Right lobe of liver (tissue), 6 donors: ENCODE data around the gene ACE. TPM values are rescaled to one million over a fixed set of nuclear protein-coding genes. Genes with fewer than 3 reads are reported as not detected.

Experiments
- ATAC-seq, 4 donors: fragments of 200-7000 bp; cut with Tn5 transposase; one replicate each; pipeline ENCODE4 v1.9.1; 2020; ENCODE audit warnings: mild to moderate bottlenecking in 4 of 4, moderate library complexity in 4 of 4
- DNase-seq, 3 donors: peaks; one replicate each; pipeline ENCODE4 v3.0.0-alpha.2; 2020
- H3K27ac ChIP-seq, 3 donors: fragments of 200-600 bp; one replicate each; pipeline ENCODE4 v1.8.0; 2022
- H3K27me3 ChIP-seq, 2 donors: fragments of 200-600 bp; one replicate each; pipeline ENCODE4 v1.8.0; 2022
- H3K36me3 ChIP-seq, 4 donors: fragments of 200-600 bp; sonication (generic) in 1 of 4; one replicate each; pipeline versions ENCODE4 v1.5.1 to v1.8.0; 2017 to 2022; ENCODE audit warnings: control low read depth in 1 of 4
- H3K4me1 ChIP-seq, 4 donors: fragments of 200-600 bp; sonication (generic) in 1 of 4; one replicate each; pipeline versions ENCODE4 v1.5.1 to v1.8.0; 2017 to 2022; ENCODE audit warnings: control low read depth in 1 of 4
- H3K4me3 ChIP-seq, 3 donors: fragments of 200-600 bp; one replicate each; pipeline ENCODE4 v1.8.0; 2022
- H3K9me3 ChIP-seq, 4 donors: fragments of 200-600 bp; sonication (generic) in 1 of 4; one replicate each; pipeline versions ENCODE4 v1.5.1 to v1.8.0; 2017 to 2022; ENCODE audit warnings: control low read depth in 1 of 4
- POLR2A ChIP-seq: fragments of 450-650 bp; IDR thresholded peaks from one replicate; pipeline ENCODE4 v1.6.1; 2017; ENCODE audit warnings: antibody characterized with exemption, mild to moderate bottlenecking
- WGBS: methylation state at CpG from one replicate; pipeline ENCODE4 v1.1.6; 2018; ENCODE audit warnings: low coverage, low lambda C conversion rate; ENCODE audit not compliant: insufficient coverage; ENCODE audit errors: missing lambda C conversion rate; 5-methylcytosine and 5-hydroxymethylcytosine counted together
- intact Hi-C, 2 donors: fragments of 100-400 bp; cut with DNase I; formaldehyde crosslinking; loops; one replicate each; pipeline versions ENCODE4 v1.11.2 to v1.14.1; 2022
- total RNA-seq, 6 experiments: library from RNA; depleted of rRNA in 2 of 6; stranded (reverse); fragments of >200 nt in 2 of 6; fragmentation: NEBNext Ultra II Directional in 3 of 6; extraction: Animal tissue kit (Norgen Biotek cat#: 25700) in 3 of 6; gene quantifications; one replicate each; pipeline versions ENCODE4 v1.1.0 to v1.2.4, GENCODE V29; 2016 to 2023
- TF ChIP-seq, protein P1 (sequence below), 4 donors: fragments of 200-600 bp in 3 of 4; fragments of 450-650 bp in 1 of 4; IDR thresholded peaks; one replicate each; pipeline versions ENCODE4 v1.5.1 to v1.8.0; 2016 to 2022; ENCODE audit warnings: antibody characterized with exemption in 4 of 4, mild to moderate bottlenecking in 2 of 4
- donor health status: DM: no; HTN: yes; CAD: no.
- donor health status: DM: no; HTN: no; CAD: no.
- donor health status: DM: no; HTN: no; CAD: no.
- donor health status: DM: no; HTN: yes; CAD: no.
- donor health status: DM: no; HTN: yes; CAD: no.

The ACE gene
- total RNA-seq, 6 experiments from 2014 or later, result 0.75 to 9.4 (median 5.1) TPM

DNA sequence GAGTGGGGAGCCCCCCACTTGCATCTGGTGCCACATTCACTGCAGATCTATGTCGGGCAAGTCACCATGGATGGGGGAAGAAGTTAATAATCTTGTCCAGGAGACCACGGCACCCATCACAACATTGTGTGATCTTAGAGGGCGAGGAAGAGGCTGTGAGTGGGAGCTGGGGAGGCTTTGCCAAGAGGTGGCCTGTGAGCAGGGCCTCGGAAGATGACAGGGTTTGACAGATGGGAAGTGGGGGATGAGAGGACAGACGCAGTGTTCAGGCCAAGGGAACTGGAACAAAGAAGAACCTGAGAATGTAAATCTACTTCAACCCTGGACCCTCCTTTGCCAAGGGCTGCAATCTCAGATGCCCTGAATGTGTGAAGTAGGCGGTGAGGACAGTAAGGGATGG lies 12.4 kb downstream of the ACE start:
- no peaks in the 10 kb centered on the region for H3K27me3 ChIP-seq
- WGBS, result 93% methylated on average over 2 of the region's 6 CpGs
- H3K9me3 ChIP-seq, result no peaks in the 10 kb centered on the region
- TF ChIP-seq, protein P1, sequence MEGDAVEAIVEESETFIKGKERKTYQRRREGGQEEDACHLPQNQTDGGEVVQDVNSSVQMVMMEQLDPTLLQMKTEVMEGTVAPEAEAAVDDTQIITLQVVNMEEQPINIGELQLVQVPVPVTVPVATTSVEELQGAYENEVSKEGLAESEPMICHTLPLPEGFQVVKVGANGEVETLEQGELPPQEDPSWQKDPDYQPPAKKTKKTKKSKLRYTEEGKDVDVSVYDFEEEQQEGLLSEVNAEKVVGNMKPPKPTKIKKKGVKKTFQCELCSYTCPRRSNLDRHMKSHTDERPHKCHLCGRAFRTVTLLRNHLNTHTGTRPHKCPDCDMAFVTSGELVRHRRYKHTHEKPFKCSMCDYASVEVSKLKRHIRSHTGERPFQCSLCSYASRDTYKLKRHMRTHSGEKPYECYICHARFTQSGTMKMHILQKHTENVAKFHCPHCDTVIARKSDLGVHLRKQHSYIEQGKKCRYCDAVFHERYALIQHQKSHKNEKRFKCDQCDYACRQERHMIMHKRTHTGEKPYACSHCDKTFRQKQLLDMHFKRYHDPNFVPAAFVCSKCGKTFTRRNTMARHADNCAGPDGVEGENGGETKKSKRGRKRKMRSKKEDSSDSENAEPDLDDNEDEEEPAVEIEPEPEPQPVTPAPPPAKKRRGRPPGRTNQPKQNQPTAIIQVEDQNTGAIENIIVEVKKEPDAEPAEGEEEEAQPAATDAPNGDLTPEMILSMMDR (IDR thresholded peaks at IDR 0.05), result no peak
- TF ChIP-seq POLR2A, result no peak
- no peaks in the 10 kb centered on the region for H3K4me1 ChIP-seq
- no peak overlapping the region for H3K4me3 ChIP-seq
- DNase-seq (no peak), ATAC-seq (no peak)
- no peaks in the 10 kb centered on the region for H3K36me3 ChIP-seq
- H3K27ac ChIP-seq, result no peak overlapping the region
- intact Hi-C loops, result no loop called here

DNA sequence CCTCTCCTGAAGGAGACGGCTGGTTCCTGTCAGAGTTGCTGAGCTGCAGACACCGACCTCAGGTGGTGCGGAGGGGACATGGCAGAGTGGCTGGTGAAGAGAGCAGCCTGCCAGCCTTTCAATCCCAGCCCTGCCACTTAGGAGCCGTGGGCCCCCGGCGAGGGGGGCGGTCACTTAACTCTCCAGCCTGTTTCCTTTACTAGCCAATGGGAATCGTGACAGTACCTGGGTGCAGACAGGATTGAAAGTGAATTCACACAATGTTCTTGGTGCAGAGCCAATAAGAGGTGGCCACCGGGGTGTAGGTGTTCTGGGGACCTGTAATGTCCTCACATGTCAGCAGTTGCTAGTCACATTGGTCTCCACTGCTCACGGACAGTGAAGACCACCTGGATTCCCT lies 13.5 kb downstream of the ACE start:
- H3K4me3 ChIP-seq, result no peak overlapping the region
- H3K27ac ChIP-seq, result no peak overlapping the region
- TF ChIP-seq, protein P1 (IDR thresholded peaks at IDR 0.05), result no peak
- no peak for TF ChIP-seq POLR2A
- no peaks in the 10 kb centered on the region for H3K4me1 ChIP-seq
- 69% methylated on average over 6 of the region's 10 CpGs for WGBS
- no peaks in the 10 kb centered on the region for H3K36me3 ChIP-seq
- no peaks in the 10 kb centered on the region for H3K27me3 ChIP-seq
- ATAC-seq (no peak), DNase-seq (no peak)
- no peaks in the 10 kb centered on the region for H3K9me3 ChIP-seq
- intact Hi-C loops, result no loop called here

DNA sequence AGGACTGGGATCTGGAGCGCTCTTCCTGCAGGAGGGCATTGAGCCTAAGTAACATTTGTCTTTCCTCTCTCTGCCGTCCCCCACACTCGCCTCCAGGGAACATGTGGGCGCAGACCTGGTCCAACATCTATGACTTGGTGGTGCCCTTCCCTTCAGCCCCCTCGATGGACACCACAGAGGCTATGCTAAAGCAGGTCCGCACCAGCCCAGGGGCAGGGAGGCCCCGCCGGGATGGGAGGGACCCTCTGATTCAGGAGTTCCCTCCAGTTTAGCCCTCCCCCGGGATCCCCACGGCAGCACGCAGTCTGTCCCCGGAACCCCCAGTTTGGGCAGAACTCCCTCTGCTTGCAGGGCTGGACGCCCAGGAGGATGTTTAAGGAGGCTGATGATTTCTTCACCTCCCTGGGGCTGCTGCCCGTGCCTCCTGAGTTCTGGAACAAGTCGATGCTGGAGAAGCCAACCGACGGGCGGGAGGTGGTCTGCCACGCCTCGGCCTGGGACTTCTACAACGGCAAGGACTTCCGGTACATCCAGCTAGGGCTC lies 14.1 kb downstream of the ACE start:
- H3K27me3 ChIP-seq, result no peaks in the 10 kb centered on the region
- no peaks in the 10 kb centered on the region for H3K4me1 ChIP-seq
- DNase-seq (no peak), ATAC-seq (no peak)
- H3K27ac ChIP-seq, result no peak overlapping the region
- H3K36me3 ChIP-seq, result no peaks in the 10 kb centered on the region
- intact Hi-C loops, result no loop called here
- TF ChIP-seq POLR2A, result no peak
- TF ChIP-seq, protein P1 (IDR thresholded peaks at IDR 0.05), result no peak
- H3K4me3 ChIP-seq, result no peak overlapping the region
- 74% methylated on average over 2 of the region's 22 CpGs for WGBS
- no peaks in the 10 kb centered on the region for H3K9me3 ChIP-seq

GRCh38 chr17:63491413-63491812 lies 14.6 kb downstream of the ACE start:
- no peaks in the 10 kb centered on the region for H3K4me1 ChIP-seq
- WGBS, result no CpG with 5 or more reads among the region's 8 CpGs
- no peak for TF ChIP-seq POLR2A
- TF ChIP-seq, protein P1 (IDR thresholded peaks at IDR 0.05), result no peak
- H3K27ac ChIP-seq, result no peak overlapping the region
- intact Hi-C loops, result no loop called here
- DNase-seq, result no peak
- H3K9me3 ChIP-seq, result no peaks in the 10 kb centered on the region
- ATAC-seq, result no peak
- H3K4me3 ChIP-seq, result no peak overlapping the region
- H3K27me3 ChIP-seq, result no peaks in the 10 kb centered on the region
- H3K36me3 ChIP-seq, result no peaks in the 10 kb centered on the region
